Fibroblast of skin of left quadriceps (primary cell): ENCODE data around the gene CCDC137.

ENCODE experiments used
- DNase-seq, 2 experiments: peaks; one replicate each; pipeline ENCODE4 v3.0.0-alpha.2; 2013; ENCODE audit warnings: low read depth in 2 of 2

The CCDC137 gene

GRCh38 chr17:81683208-81683583 lies 16.7 kb downstream of the CCDC137 start:
- DNase-seq = no peak

- peak; percentile 99 for DNase-seq
These were observed 17.3 kb downstream of the CCDC137 start, which contains the start of the genes ARL16 and HGS for GRCh38 chr17:81683584-81684441. Gene ARL16, minus strand, starts transcription at chr17:81683797. Its CDS starts 44 bp downstream, at chr17:81683753. Gene HGS, plus strand, starts transcription at chr17:81684011. Its CDS starts 56 bp downstream, at chr17:81684067.

- no peak for DNase-seq
These were observed 17.9 kb downstream of the CCDC137 start for GRCh38 chr17:81684442-81684911.

GRCh38 chr17:81685108-81685507 lies 18.6 kb downstream of the CCDC137 start:
- no peak for DNase-seq

- DNase-seq = no peak
These were observed 20.1 kb downstream of the CCDC137 start for GRCh38 chr17:81686614-81687013.

GRCh38 chr17:81687770-81688541 lies 21.4 kb downstream of the CCDC137 start:
- DNase-seq = no peak

- DNase-seq = no peak
These were observed 22.1 kb downstream of the CCDC137 start for GRCh38 chr17:81688616-81689015.

GRCh38 chr17:81690066-81690465 lies 23.5 kb downstream of the CCDC137 start:
- no peak for DNase-seq

GRCh38 chr17:81690549-81690948 lies 24.0 kb downstream of the CCDC137 start:
- no peak for DNase-seq

- no peak for DNase-seq
These were observed 24.7 kb downstream of the CCDC137 start for GRCh38 chr17:81691196-81691595.

GRCh38 chr17:81691608-81692007 lies 25.1 kb downstream of the CCDC137 start:
- DNase-seq = no peak

- no peak for DNase-seq
These were observed 27.1 kb downstream of the CCDC137 start for GRCh38 chr17:81693509-81694210.

- no peak for DNase-seq
These were observed 28.3 kb downstream of the CCDC137 start for GRCh38 chr17:81694810-81695209.

GRCh38 chr17:81695211-81695610 lies 28.7 kb downstream of the CCDC137 start:
- no peak for DNase-seq

- DNase-seq = no peak
These were observed 29.3 kb downstream of the CCDC137 start for GRCh38 chr17:81695801-81696200.

GRCh38 chr17:81696218-81696941 lies 29.8 kb downstream of the CCDC137 start:
- no peak for DNase-seq

GRCh38 chr17:81697261-81698044 lies 30.9 kb downstream of the CCDC137 start:
- no peak for DNase-seq

GRCh38 chr17:81700353-81701287 lies 34.1 kb downstream of the CCDC137 start:
- DNase-seq = no peak
